ENCODE data around the gene ITM2C.

ITM2C gene

GRCh38 chr2:230879891-230880290 lies 15.1 kb downstream of the ITM2C start:
- no peak overlapping the region for H3K4me3 ChIP-seq (ENCODE audit: low read depth, low read length)
- no peak for DNase-seq (ENCODE audit: low read depth, low spot score)
- TF ChIP-seq, protein P1, sequence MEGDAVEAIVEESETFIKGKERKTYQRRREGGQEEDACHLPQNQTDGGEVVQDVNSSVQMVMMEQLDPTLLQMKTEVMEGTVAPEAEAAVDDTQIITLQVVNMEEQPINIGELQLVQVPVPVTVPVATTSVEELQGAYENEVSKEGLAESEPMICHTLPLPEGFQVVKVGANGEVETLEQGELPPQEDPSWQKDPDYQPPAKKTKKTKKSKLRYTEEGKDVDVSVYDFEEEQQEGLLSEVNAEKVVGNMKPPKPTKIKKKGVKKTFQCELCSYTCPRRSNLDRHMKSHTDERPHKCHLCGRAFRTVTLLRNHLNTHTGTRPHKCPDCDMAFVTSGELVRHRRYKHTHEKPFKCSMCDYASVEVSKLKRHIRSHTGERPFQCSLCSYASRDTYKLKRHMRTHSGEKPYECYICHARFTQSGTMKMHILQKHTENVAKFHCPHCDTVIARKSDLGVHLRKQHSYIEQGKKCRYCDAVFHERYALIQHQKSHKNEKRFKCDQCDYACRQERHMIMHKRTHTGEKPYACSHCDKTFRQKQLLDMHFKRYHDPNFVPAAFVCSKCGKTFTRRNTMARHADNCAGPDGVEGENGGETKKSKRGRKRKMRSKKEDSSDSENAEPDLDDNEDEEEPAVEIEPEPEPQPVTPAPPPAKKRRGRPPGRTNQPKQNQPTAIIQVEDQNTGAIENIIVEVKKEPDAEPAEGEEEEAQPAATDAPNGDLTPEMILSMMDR (IDR thresholded peaks at IDR 0.05; ENCODE audit: low read depth, low read length), result no peak
- in situ Hi-C loops (cut with HindIII; ENCODE audit: low sequenced_read_pairs), result no loop called here

- in situ Hi-C loops (cut with HindIII; ENCODE audit: low sequenced_read_pairs), result no loop called here
- no peak for DNase-seq (ENCODE audit: low read depth, low spot score)
- TF ChIP-seq, protein P1 (IDR thresholded peaks at IDR 0.05; ENCODE audit: low read depth, low read length), result no peak
- H3K4me3 ChIP-seq (ENCODE audit: low read depth, low read length), result no peak overlapping the region
Observed at GRCh38 chr2:230881840-230882239, 17.1 kb downstream of the ITM2C start.

GRCh38 chr2:230885463-230886130 lies 20.9 kb downstream of the ITM2C start:
- H3K4me3 ChIP-seq (ENCODE audit: low read depth, low read length), result no peak overlapping the region
- in situ Hi-C loops (cut with HindIII; ENCODE audit: low sequenced_read_pairs), result no loop called here
- peak; percentile 77 for DNase-seq (ENCODE audit: low read depth, low spot score)
- TF ChIP-seq, protein P1 (IDR thresholded peaks at IDR 0.05; ENCODE audit: low read depth, low read length), result no peak

- TF ChIP-seq, protein P1 (IDR thresholded peaks at IDR 0.05; ENCODE audit: low read depth, low read length), result no peak
- no peak for DNase-seq (ENCODE audit: low read depth, low spot score)
- in situ Hi-C loops (cut with HindIII; ENCODE audit: low sequenced_read_pairs), result no loop called here
- no peak overlapping the region for H3K4me3 ChIP-seq (ENCODE audit: low read depth, low read length)
Observed at GRCh38 chr2:230886206-230886605, 21.5 kb downstream of the ITM2C start.

GRCh38 chr2:230886671-230887071 lies 21.9 kb downstream of the ITM2C start:
- no peak for DNase-seq (ENCODE audit: low read depth, low spot score)
- TF ChIP-seq, protein P1 (IDR thresholded peaks at IDR 0.05; ENCODE audit: low read depth, low read length), result no peak
- in situ Hi-C loops (cut with HindIII; ENCODE audit: low sequenced_read_pairs), result no loop called here
- no peak overlapping the region for H3K4me3 ChIP-seq (ENCODE audit: low read depth, low read length)

GRCh38 chr2:230887342-230887741 lies 22.6 kb downstream of the ITM2C start:
- in situ Hi-C loops (cut with HindIII; ENCODE audit: low sequenced_read_pairs), result no loop called here
- no peak overlapping the region for H3K4me3 ChIP-seq (ENCODE audit: low read depth, low read length)
- DNase-seq (ENCODE audit: low read depth, low spot score), result no peak
- TF ChIP-seq, protein P1 (IDR thresholded peaks at IDR 0.05; ENCODE audit: low read depth, low read length), result no peak

All from astrocyte of the spinal cord (primary cell).